ENCODE data around the gene GREM1.

DNA sequence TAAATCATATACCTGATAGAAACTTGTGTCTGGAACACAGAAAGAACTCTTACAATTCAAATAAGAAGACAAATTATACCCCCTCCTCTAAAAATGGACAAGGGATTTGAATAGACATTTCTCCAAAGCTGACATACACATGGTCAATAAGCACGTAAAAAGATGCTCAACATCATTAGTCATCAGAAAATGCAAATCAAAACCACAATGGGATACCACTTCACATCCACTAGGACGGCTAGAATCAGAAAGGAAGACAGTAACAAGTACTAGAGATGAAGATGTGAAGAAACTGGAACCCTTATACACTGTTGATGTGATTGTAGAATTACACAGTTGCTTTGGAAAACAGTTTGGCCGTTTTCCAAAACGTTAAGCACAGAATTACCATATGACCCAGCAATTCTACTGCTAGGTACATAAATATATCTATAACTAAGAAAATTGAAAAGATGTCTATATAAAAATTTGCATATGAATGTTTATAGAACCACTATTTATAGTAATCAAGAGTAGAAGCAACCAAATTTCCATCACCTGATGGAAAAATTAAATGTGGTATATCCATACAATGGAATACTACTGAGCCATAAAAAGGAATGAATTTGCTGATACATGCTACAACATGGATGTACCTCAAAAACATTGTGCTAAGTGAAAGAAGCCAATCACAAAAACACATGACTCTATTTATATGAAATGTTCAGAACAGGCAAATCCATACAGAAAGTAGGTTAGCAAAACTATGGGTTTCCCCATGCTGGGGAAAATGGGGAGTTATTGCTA, 60.8 kb downstream of the GREM1 start:
- TF ChIP-seq, protein P1, sequence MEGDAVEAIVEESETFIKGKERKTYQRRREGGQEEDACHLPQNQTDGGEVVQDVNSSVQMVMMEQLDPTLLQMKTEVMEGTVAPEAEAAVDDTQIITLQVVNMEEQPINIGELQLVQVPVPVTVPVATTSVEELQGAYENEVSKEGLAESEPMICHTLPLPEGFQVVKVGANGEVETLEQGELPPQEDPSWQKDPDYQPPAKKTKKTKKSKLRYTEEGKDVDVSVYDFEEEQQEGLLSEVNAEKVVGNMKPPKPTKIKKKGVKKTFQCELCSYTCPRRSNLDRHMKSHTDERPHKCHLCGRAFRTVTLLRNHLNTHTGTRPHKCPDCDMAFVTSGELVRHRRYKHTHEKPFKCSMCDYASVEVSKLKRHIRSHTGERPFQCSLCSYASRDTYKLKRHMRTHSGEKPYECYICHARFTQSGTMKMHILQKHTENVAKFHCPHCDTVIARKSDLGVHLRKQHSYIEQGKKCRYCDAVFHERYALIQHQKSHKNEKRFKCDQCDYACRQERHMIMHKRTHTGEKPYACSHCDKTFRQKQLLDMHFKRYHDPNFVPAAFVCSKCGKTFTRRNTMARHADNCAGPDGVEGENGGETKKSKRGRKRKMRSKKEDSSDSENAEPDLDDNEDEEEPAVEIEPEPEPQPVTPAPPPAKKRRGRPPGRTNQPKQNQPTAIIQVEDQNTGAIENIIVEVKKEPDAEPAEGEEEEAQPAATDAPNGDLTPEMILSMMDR (IDR thresholded peaks at IDR 0.05): no peak
- TF ChIP-seq POLR2A (IDR thresholded peaks at IDR 0.05): no peak
